ENCODE measurements around the gene GBA2.

The GBA2 gene

DNA sequence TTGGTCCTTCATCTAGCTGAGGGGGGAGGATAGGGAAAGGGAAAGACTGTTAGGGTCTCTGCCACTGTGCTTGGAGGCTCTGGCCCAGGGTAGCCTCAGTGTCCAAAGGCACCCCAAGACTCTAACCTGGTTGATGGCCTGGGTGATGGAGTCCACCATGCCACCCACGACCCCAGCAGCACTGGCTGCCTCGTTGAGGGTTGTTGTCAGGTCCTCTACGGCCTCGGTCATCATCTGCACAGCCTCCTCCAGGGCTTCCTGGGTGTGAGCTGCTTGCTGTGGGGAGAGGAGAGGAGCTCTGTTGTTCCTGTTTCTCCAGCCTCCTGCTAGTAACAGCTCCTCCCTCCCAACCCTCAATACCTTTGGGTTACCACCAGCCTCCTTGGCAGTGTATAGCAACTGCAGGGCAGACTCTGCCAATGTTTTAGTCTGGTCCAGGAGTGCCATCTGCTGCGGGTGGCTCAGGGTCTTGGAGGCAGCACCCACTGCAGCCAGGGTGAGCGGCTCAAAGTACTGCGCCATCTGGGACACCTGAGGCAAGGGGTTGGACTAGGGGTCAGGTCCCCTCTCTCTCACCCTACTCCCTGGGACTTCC, 43.1 kb downstream of the GBA2 start:
- no peaks in the 10 kb centered on the region for H3K27me3 ChIP-seq (ENCODE audit: control insufficient read depth, insufficient read depth, low read length)
- no peak overlapping the region for H3K27ac ChIP-seq (ENCODE audit: low read depth, low read length)
- H3K9ac ChIP-seq (ENCODE audit: low read length) = no peak overlapping the region
- H3K4me1 ChIP-seq (ENCODE audit: control insufficient read depth, insufficient read depth, low read length) = no peaks in the 10 kb centered on the region
- peaks cover 83% of the 10 kb centered on the region for H3K36me3 ChIP-seq (ENCODE audit: control insufficient read depth, insufficient read depth, low read length)
- no peak overlapping the region for H3K4me3 ChIP-seq (ENCODE audit: low read length)

DNA sequence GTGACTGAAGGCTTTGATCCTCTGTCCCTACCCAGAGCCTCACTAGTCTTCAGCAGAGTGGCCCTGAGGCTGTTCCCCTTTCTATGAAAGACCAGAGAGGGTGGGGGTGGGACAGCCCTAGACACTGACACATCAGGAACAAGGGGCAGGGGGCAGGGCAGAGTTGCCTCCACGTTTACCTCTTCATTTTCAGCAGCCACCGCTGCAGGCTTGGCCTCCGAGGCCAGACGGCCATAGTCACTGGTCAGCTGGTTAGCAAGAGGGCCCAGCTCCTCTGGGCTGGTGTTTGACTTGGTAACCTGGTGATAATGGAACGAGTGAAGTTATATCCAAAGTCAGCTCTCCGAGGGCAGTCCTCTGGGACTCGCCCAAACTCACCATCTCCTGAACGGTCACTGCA, 43.7 kb downstream of the GBA2 start:
- H3K27ac ChIP-seq (ENCODE audit: low read depth, low read length) = no peak overlapping the region
- no peak overlapping the region for H3K4me3 ChIP-seq (ENCODE audit: low read length)
- no peaks in the 10 kb centered on the region for H3K27me3 ChIP-seq (ENCODE audit: control insufficient read depth, insufficient read depth, low read length)

DNA sequence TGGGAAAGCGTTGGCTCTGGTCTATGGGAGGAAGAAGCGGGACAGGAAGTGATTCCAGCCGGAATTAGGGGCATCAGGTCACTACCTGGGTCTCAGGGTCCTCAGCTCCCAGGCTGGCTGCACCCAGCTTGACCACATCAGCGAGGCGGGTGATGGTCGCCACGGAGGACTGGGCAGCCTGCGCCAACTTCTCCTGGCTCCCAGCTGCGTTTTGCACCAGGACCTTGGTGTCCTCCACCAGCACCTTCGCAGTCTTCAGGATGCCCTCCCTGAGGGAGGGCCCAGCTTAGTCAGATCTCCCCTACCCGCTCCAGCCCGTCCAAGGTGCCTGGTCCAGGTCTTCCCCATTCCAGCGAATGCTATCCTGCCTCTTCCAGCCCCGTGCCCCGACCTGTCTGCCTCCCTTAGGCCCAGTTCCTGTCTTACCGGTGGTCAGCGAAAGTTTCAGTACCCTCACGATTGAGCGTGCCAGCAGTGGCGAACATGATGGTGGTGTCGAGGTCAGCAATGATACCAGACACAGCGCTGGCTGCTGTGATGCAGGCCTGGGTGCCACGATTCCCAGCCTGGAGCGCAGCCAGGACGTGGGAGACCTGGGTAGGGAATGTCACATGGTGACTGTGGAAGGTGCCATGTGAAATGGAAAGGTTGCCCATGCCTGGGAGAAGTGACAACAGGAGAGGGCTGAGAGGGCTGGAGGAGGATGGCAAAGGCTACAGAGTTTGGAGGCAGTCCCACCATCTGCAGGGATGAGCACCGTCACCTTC, 44.9 kb downstream of the GBA2 start:
- no peak overlapping the region for H3K27ac ChIP-seq (ENCODE audit: low read depth, low read length)

More for the DNA sequence above, 43.7 kb downstream of the GBA2 start:
- H3K4me1 ChIP-seq (ENCODE audit: control insufficient read depth, insufficient read depth, low read length) = no peaks in the 10 kb centered on the region
- no peak overlapping the region for H3K9ac ChIP-seq (ENCODE audit: low read length)
- peaks cover 83% of the 10 kb centered on the region for H3K36me3 ChIP-seq (ENCODE audit: control insufficient read depth, insufficient read depth, low read length)

DNA sequence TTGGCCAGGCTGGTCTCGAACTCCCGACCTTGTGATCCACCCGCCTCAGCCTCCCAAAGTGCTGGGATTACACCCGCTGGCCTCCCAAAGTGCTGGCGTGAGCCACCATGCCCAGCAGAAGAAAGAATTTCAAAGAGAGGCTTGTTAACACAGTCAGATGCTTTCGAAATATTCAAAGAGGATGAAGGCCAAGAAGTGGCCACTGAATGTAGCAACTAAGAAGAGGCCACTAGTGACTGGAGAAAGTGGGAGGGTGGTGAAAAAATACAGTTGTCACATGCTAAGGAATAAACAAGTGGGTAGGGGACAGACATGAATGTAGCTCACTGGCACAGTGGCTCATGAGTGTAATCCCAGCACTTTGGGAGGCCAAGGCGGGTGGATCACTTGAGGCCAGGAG, 46.3 kb downstream of the GBA2 start:
- Histone ChIP-seq H3K27me3 (ENCODE audit: control insufficient read depth, insufficient read depth, low read length) (no peaks in the 10 kb centered on the region), H3K36me3 (ENCODE audit: control insufficient read depth, insufficient read depth, low read length) (peaks cover 94% of the 10 kb centered on the region), H3K27ac (ENCODE audit: low read depth, low read length) (no peak overlapping the region)

More for the DNA sequence above, 44.9 kb downstream of the GBA2 start:
- no peak overlapping the region for H3K9ac ChIP-seq (ENCODE audit: low read length)
- no peaks in the 10 kb centered on the region for H3K4me1 ChIP-seq (ENCODE audit: control insufficient read depth, insufficient read depth, low read length)
- no peaks in the 10 kb centered on the region for H3K27me3 ChIP-seq (ENCODE audit: control insufficient read depth, insufficient read depth, low read length)
- H3K36me3 ChIP-seq (ENCODE audit: control insufficient read depth, insufficient read depth, low read length) = peaks cover 90% of the 10 kb centered on the region
- H3K4me3 ChIP-seq (ENCODE audit: low read length) = no peak overlapping the region

DNA sequence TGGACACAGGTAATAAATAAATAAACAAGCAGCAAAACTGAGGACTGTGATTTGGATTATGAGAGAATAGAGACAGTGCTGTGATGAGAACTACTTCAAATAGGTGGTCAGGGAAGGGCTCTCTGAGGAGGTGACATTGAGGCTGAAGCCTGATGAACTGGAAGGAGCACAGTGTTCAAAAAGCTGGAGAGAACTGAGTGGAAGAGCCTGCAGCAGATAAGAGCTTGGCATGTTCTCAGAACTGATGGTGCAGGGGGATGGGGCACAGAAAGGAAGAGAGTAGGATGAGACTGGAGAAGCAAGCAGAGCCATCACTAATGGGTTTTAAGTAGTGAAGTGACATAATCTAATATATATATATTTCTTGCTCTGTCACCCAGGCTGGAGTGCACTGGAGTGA, 48.1 kb downstream of the GBA2 start:
- H3K4me3 ChIP-seq (ENCODE audit: low read length) = no peak overlapping the region
- H3K27ac ChIP-seq (ENCODE audit: low read depth, low read length) = no peak overlapping the region

More for the DNA sequence above, 46.3 kb downstream of the GBA2 start:
- Histone ChIP-seq H3K4me3 (ENCODE audit: low read length) (no peak overlapping the region), H3K4me1 (ENCODE audit: control insufficient read depth, insufficient read depth, low read length) (no peaks in the 10 kb centered on the region), H3K9ac (ENCODE audit: low read length) (no peak overlapping the region)

DNA sequence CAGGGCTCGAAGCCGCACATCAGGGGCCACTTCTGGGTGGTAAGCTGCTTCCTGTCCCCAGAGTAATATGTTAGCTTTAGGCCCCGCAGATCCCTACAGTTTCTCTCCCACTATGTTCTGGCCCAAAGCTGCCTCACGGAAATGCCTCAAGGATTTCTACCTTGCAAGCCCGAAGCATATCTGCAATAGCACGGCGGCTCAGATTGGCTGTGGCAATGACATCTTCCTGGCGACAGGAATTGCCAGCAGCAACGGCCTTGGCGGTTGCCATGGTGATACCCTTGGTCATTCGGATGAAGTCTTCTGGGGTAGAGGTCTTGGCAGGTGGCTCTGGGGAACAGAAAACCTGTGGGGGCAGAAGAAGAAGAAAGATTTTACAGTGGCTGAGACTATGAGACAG, 49.0 kb downstream of the GBA2 start:
- H3K9ac ChIP-seq (ENCODE audit: low read length) = no peak overlapping the region
- peaks cover 78% of the 10 kb centered on the region for H3K36me3 ChIP-seq (ENCODE audit: control insufficient read depth, insufficient read depth, low read length)
- H3K4me1 ChIP-seq (ENCODE audit: control insufficient read depth, insufficient read depth, low read length) = peaks cover 2% of the 10 kb centered on the region
- H3K27me3 ChIP-seq (ENCODE audit: control insufficient read depth, insufficient read depth, low read length) = no peaks in the 10 kb centered on the region
- no peak overlapping the region for H3K4me3 ChIP-seq (ENCODE audit: low read length)
- H3K27ac ChIP-seq (ENCODE audit: low read depth, low read length) = no peak overlapping the region

More for the DNA sequence above, 48.1 kb downstream of the GBA2 start:
- Histone ChIP-seq H3K27me3 (ENCODE audit: control insufficient read depth, insufficient read depth, low read length) (no peaks in the 10 kb centered on the region), H3K36me3 (ENCODE audit: control insufficient read depth, insufficient read depth, low read length) (peaks cover 87% of the 10 kb centered on the region), H3K4me1 (ENCODE audit: control insufficient read depth, insufficient read depth, low read length) (peaks cover 2% of the 10 kb centered on the region), H3K9ac (ENCODE audit: low read length) (no peak overlapping the region)

DNA sequence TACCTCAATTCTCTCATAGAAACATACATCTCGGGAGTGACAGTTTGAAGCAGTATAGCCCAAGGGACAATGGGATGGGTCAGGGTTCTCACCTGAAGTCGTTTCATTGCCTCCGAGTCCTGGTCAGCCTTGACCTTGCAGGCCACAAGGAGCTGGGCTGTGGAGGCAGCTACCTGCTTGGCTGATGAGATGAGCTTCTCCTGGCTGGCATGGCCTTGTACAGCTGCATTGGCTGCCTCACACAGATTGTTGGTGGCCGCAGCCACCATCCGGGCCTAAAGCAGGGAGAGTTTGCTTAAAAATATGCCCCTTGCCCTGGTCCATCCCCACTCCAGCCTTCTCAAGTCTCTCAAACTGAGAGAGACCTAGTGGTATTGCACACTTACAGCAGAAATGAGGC, 50.8 kb downstream of the GBA2 start:
- H3K36me3 ChIP-seq (ENCODE audit: control insufficient read depth, insufficient read depth, low read length) = peaks cover 60% of the 10 kb centered on the region
- peaks cover 2% of the 10 kb centered on the region for H3K4me1 ChIP-seq (ENCODE audit: control insufficient read depth, insufficient read depth, low read length)

DNA sequence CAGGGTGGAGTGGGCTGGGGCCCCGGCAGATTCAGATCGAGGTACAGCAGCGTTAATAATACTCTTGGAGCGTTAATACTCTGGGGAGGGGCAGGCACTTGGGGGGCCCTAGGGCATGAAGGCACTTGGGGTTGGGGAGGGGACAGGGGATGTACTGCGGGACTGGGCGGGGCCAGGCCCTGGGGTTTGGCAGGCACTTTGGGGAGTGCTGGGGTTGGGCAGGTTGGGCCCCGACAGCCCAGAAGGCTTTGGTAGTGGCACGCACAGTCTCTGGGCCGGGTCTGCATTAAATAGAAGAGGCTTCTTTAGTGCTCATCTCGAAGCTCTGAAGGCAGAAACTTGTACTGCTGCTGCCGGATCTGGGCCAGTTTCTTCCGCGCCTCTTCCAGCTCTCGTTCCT, 51.5 kb downstream of the GBA2 start:
- no peaks in the 10 kb centered on the region for H3K27me3 ChIP-seq (ENCODE audit: control insufficient read depth, insufficient read depth, low read length)
- H3K4me1 ChIP-seq (ENCODE audit: control insufficient read depth, insufficient read depth, low read length) = peaks cover 2% of the 10 kb centered on the region
- no peak overlapping the region for H3K4me3 ChIP-seq (ENCODE audit: low read length)
- peak overlapping the region; percentile 38 for H3K27ac ChIP-seq (ENCODE audit: low read depth, low read length)
- no peak overlapping the region for H3K9ac ChIP-seq (ENCODE audit: low read length)
- H3K36me3 ChIP-seq (ENCODE audit: control insufficient read depth, insufficient read depth, low read length) = peaks cover 55% of the 10 kb centered on the region

More for the DNA sequence above, 50.8 kb downstream of the GBA2 start:
- Histone ChIP-seq H3K27me3 (ENCODE audit: control insufficient read depth, insufficient read depth, low read length) (no peaks in the 10 kb centered on the region), H3K9ac (ENCODE audit: low read length) (no peak overlapping the region), H3K4me3 (ENCODE audit: low read length) (no peak overlapping the region), H3K27ac (ENCODE audit: low read depth, low read length) (no peak overlapping the region)

DNA sequence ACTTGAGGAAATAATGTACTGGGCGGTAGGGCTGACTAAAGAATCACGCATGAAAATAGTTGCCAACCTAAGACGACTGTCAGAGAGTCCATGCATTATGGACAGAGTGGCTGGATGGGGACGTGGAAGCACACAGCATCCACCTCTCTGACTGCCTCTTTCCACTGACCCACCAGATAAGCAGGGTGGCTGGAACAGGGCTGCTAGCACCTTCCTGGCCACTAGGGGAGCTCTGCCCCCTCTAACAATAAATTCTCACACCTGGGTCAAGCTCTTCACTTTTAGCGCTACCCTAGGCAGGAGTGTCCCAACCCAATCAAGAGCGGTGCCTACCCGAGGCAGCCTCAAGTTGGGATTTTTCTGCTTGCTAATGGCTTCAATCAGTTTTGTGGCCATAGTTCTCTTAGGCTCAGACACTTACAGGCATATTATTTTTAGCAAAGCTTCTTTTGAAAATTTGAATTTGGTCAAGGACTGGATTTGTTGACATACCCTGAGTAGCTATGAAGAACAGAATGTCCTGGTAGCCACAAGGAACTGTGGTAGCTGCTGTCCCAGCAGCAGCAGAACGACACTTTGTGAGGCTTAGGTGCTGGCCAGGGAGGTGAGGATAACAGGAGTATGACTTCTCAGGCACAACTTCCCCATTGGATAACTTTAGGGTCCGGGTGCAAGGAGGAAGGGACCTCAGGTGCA, 52.4 kb downstream of the GBA2 start:
- H3K36me3 ChIP-seq (ENCODE audit: control insufficient read depth, insufficient read depth, low read length) = peaks cover 49% of the 10 kb centered on the region
- H3K27ac ChIP-seq (ENCODE audit: low read depth, low read length) = peak overlapping the region; percentile 38
- peaks cover 2% of the 10 kb centered on the region for H3K4me1 ChIP-seq (ENCODE audit: control insufficient read depth, insufficient read depth, low read length)
- peak overlapping the region; percentile 8 for H3K9ac ChIP-seq (ENCODE audit: low read length)
- no peak overlapping the region for H3K4me3 ChIP-seq (ENCODE audit: low read length)
- no peaks in the 10 kb centered on the region for H3K27me3 ChIP-seq (ENCODE audit: control insufficient read depth, insufficient read depth, low read length)

DNA sequence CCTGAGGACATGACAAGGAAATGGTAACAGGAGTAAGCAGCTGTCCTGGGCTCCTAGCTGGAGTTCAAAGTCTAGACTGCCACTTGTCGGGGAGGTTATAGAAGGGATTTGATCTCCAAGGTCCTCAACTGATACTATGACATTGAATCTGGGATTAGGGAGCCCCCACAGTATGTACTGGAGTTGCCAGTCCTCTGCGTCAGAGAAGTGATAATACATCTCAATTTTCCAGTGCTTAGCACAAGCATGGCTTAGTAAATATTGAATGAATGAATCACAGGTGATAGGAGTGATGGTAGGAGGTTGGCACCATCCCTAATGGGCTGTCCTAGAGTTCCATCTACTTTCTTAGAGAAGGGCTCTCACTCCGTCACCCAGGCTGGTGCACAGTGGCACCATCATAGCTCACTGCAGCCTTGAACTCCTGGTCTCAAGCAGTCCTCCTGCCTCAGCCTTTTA, 53.1 kb downstream of the GBA2 start:
- Histone ChIP-seq H3K4me1 (ENCODE audit: control insufficient read depth, insufficient read depth, low read length) (peaks cover 8% of the 10 kb centered on the region), H3K36me3 (ENCODE audit: control insufficient read depth, insufficient read depth, low read length) (peaks cover 43% of the 10 kb centered on the region), H3K4me3 (ENCODE audit: low read length) (no peak overlapping the region), H3K27ac (ENCODE audit: low read depth, low read length) (peak overlapping the region; percentile 38), H3K9ac (ENCODE audit: low read length) (no peak overlapping the region), H3K27me3 (ENCODE audit: control insufficient read depth, insufficient read depth, low read length) (no peaks in the 10 kb centered on the region)

DNA sequence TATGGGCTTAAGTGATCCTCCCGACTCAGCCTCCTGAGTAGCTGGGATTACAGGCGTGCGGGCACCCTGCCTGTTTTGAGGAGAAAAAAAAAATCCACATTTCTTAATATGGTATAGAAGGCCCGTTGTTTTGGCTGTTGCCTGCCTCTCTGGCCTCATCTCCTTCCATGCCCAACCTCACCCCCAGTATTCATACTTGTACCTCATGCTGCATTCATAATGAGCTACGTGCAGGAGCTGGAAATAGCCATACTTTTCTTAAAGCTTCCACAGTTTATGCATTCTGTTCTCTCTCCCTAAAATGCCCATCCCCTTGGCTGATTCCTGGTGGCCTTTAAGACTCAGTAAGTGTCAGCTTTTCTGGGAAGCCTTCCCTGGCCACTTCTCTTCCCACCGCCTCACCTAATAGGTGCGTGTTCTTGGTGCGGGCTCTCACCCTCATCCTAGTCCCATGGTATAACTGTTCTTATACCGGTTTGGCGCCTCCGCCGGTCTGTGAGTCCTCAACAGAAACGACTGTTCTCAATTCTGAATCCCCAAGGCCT, 57.2 kb downstream of the GBA2 start:
- Histone ChIP-seq H3K27ac (ENCODE audit: low read depth, low read length) (peak overlapping the region; percentile 99), H3K4me3 (ENCODE audit: low read length) (peak overlapping the region; percentile 80)

DNA sequence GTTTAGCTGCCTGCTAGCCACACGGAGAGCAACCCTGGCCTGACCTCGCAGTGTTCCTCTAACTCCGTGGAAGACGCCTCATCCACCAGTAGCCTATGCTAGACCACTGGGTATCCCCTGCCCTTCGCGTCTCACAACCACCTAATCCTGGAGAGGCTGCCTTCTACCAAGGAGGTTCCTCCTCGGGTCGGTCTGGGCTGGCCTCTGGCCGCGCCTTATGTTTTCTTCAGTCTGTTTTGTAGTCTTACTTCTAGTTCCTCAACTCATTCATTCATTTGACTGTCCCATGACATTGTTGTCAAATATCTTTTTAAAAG, 57.7 kb downstream of the GBA2 start:
- Histone ChIP-seq H3K9ac (ENCODE audit: low read length) (peak overlapping the region; percentile 6), H3K27ac (ENCODE audit: low read depth, low read length) (peak overlapping the region; percentile 99), H3K36me3 (ENCODE audit: control insufficient read depth, insufficient read depth, low read length) (peaks cover 3% of the 10 kb centered on the region), H3K4me1 (ENCODE audit: control insufficient read depth, insufficient read depth, low read length) (peaks cover 7% of the 10 kb centered on the region), H3K4me3 (ENCODE audit: low read length) (peak overlapping the region; percentile 80), H3K27me3 (ENCODE audit: control insufficient read depth, insufficient read depth, low read length) (no peaks in the 10 kb centered on the region)

More for the DNA sequence above, 57.2 kb downstream of the GBA2 start:
- no peaks in the 10 kb centered on the region for H3K27me3 ChIP-seq (ENCODE audit: control insufficient read depth, insufficient read depth, low read length)
- peaks cover 8% of the 10 kb centered on the region for H3K4me1 ChIP-seq (ENCODE audit: control insufficient read depth, insufficient read depth, low read length)
- peaks cover 7% of the 10 kb centered on the region for H3K36me3 ChIP-seq (ENCODE audit: control insufficient read depth, insufficient read depth, low read length)
- no peak overlapping the region for H3K9ac ChIP-seq (ENCODE audit: low read length)
